ENCODE results near the gene EXOC4. TPM values are rescaled to one million over a fixed set of nuclear protein-coding genes. Genes with fewer than 3 reads are reported as not detected.

The EXOC4 gene
- total RNA-seq, 4 donors from 2014 or later: 36.6 to 64.0 (median 57.4) TPM

GRCh38 chr7:133290676-133291333, 37.9 kb downstream of the EXOC4 start:
- H3K27ac ChIP-seq (replicated peaks in 1 of 4): no peak overlapping the region
- H3K9me3 ChIP-seq: no peaks in the 10 kb centered on the region
- H3K4me3 ChIP-seq: no peak overlapping the region
- H3K27me3 ChIP-seq: no peaks in the 10 kb centered on the region
- H3K36me3 ChIP-seq: peaks cover 6 to 26% (median 19%) of the 10 kb centered on the region in 4 donors
- no peak for DNase-seq (ENCODE audit: extremely low spot score)
- peaks cover 0 to 8% (median 3%) of the 10 kb centered on the region in 4 donors for H3K4me1 ChIP-seq
- 91% methylated on average over 3 of the region's 3 CpGs for WGBS
- intact Hi-C loops (cut with DNase I): no loop called here
- TF ChIP-seq POLR2A (IDR thresholded peaks at IDR 0.05; ENCODE audit: low read depth): no peak
- TF ChIP-seq EP300 (IDR thresholded peaks at IDR 0.05): no peak
- no peak for TF ChIP-seq POLR2AphosphoS5 (IDR thresholded peaks at IDR 0.05)
- TF ChIP-seq CTCF (IDR thresholded peaks at IDR 0.05): no peak

- H3K27ac ChIP-seq (replicated peaks in 1 of 4): no peak overlapping the region
- 93% methylated on average over 1 of the region's 1 CpG for WGBS
- H3K36me3 ChIP-seq: peaks cover 6 to 26% (median 19%) of the 10 kb centered on the region in 4 donors
- no peaks in the 10 kb centered on the region for H3K27me3 ChIP-seq
- H3K4me3 ChIP-seq: no peak overlapping the region
- intact Hi-C loops (cut with DNase I): no loop called here
- no peak for DNase-seq (ENCODE audit: extremely low spot score)
- no peaks in the 10 kb centered on the region for H3K9me3 ChIP-seq
- peaks cover 0 to 8% (median 3%) of the 10 kb centered on the region in 4 donors for H3K4me1 ChIP-seq
- TF ChIP-seq POLR2AphosphoS5 (IDR thresholded peaks at IDR 0.05) (no peak), CTCF (IDR thresholded peaks at IDR 0.05) (no peak), POLR2A (IDR thresholded peaks at IDR 0.05; ENCODE audit: low read depth) (no peak), EP300 (IDR thresholded peaks at IDR 0.05) (no peak)
Observed at GRCh38 chr7:133292631-133293030, 39.8 kb downstream of the EXOC4 start.

- Histone ChIP-seq H3K4me1 (peaks cover 0 to 8% (median 3%) of the 10 kb centered on the region in 4 donors), H3K36me3 (peaks cover 5 to 24% (median 18%) of the 10 kb centered on the region in 4 donors), H3K4me3 (no peak overlapping the region), H3K27ac (replicated peaks in 1 of 4) (no peak overlapping the region), H3K27me3 (no peaks in the 10 kb centered on the region), H3K9me3 (no peaks in the 10 kb centered on the region)
- 95% methylated on average over 6 of the region's 6 CpGs for WGBS
- no peak for TF ChIP-seq POLR2AphosphoS5 (IDR thresholded peaks at IDR 0.05)
- TF ChIP-seq POLR2A (IDR thresholded peaks at IDR 0.05; ENCODE audit: low read depth): no peak
- no peak for TF ChIP-seq EP300 (IDR thresholded peaks at IDR 0.05)
- TF ChIP-seq CTCF (IDR thresholded peaks at IDR 0.05): no peak
- intact Hi-C loops (cut with DNase I): no loop called here
- DNase-seq (ENCODE audit: extremely low spot score): no peak
Observed at GRCh38 chr7:133293384-133294160, 40.7 kb downstream of the EXOC4 start.

- Histone ChIP-seq H3K27ac (replicated peaks in 1 of 4) (no peak overlapping the region), H3K4me1 (peaks cover 0 to 8% (median 3%) of the 10 kb centered on the region in 4 donors), H3K9me3 (no peaks in the 10 kb centered on the region), H3K36me3 (peaks cover 0 to 18% (median 15%) of the 10 kb centered on the region in 4 donors), H3K4me3 (no peak overlapping the region), H3K27me3 (no peaks in the 10 kb centered on the region)
- no peak for DNase-seq (ENCODE audit: extremely low spot score)
- TF ChIP-seq EP300 (IDR thresholded peaks at IDR 0.05) (no peak), POLR2A (IDR thresholded peaks at IDR 0.05; ENCODE audit: low read depth) (no peak), CTCF (IDR thresholded peaks at IDR 0.05) (no peak), POLR2AphosphoS5 (IDR thresholded peaks at IDR 0.05) (no peak)
- intact Hi-C loops (cut with DNase I): no loop called here
Observed at GRCh38 chr7:133294234-133294633, 41.4 kb downstream of the EXOC4 start.
